HCT116 (cell line): ENCODE data around the gene BIVM. TPM values are rescaled to one million over a fixed set of nuclear protein-coding genes. Genes with fewer than 3 reads are reported as not detected.

Source experiments
- ATAC-seq: fragments of 200-7000 bp; cut with Tn5 transposase; 2 replicates; pipeline ENCODE4 v1.9.1; 2020; ENCODE audit warnings: mild to moderate bottlenecking, moderate library complexity
- BruUV-seq: library from RNA; stranded (reverse); fragments of 400-500 nt; replicated peaks from 2 replicates; lab custom pipeline; 2021; lab: Mats Ljungman, UMichigan
- CTCF ChIA-PET: fragments of 300-600 bp; sonication (Branson Sonifier 250); formaldehyde crosslinking; loops from one replicate; lab custom pipeline; 2021; ENCODE audit warnings: antibody characterized with exemption; lab: Charles Lee
- POLR2A ChIA-PET: fragments of 300-600, 350-600 bp; sonication (Branson Sonifier 250); formaldehyde crosslinking; loops from one replicate; lab custom pipeline; 2021; ENCODE audit warnings: antibody characterized with exemption; lab: Charles Lee
- RAD21 ChIA-PET, 2 experiments: fragments of 300-600 bp; sonication (Branson Sonifier 250); formaldehyde crosslinking; loops; one replicate each; lab custom pipeline; 2023; ENCODE audit warnings: low total read pairs in 2 of 2; ENCODE audit not compliant: uncharacterized antibody in 2 of 2, unreplicated experiment in 2 of 2, low non-redundant PET in 1 of 2; lab: Charles Lee
- DNase-seq: peaks from one replicate; pipeline ENCODE4 v3.0.0-alpha.2; 2010; ENCODE audit warnings: low read depth, low spot score
- H2AFZ ChIP-seq: fragments of 200-600 bp; shearing (Covaris generic), sonication (generic); 2 replicates; pipeline ENCODE4 v1.6.1; 2017; ENCODE audit warnings: low read depth, mixed run types, mixed read lengths, antibody characterized with exemption, low read length; ENCODE audit not compliant: poor library complexity, severe bottlenecking
- H3K27ac ChIP-seq: 2 replicates; pipeline ENCODE4 v1.5.1; 2012; ENCODE audit warnings: low read depth, low read length
- H3K27me3 ChIP-seq: fragments of 200-600 bp; sonication (generic); 2 replicates; pipeline ENCODE4 v1.6.1; 2016; ENCODE audit warnings: mixed run types, low read length, mixed read lengths; ENCODE audit not compliant: insufficient read depth
- H3K36me3 ChIP-seq, 2 experiments: fragments of 200-500 bp in 1 of 2; fragments of 200-600 bp in 1 of 2; sonication (Bioruptor generic) in 1 of 2; sonication (generic) in 1 of 2; 2 replicates each; pipeline versions ENCODE4 v1.5.1 to v1.6.1; 2014 to 2016; ENCODE audit warnings: low read length in 2 of 2, inconsistent platforms in 1 of 2, mixed read lengths in 1 of 2, mixed run types in 1 of 2; ENCODE audit not compliant: insufficient read depth in 2 of 2, control insufficient read depth in 1 of 2
- H3K4me1 ChIP-seq, 2 experiments: fragments of 200-600 bp in 1 of 2; sonication (generic) in 1 of 2; 2 replicates each; pipeline versions ENCODE4 v1.5.1 to v1.6.1; 2012 to 2017; ENCODE audit warnings: low read length in 2 of 2, inconsistent platforms in 1 of 2, mild to moderate bottlenecking in 1 of 2, mixed read lengths in 1 of 2, mixed run types in 1 of 2, moderate library complexity in 1 of 2; ENCODE audit not compliant: insufficient read depth in 2 of 2, control insufficient read depth in 1 of 2
- H3K4me2 ChIP-seq: fragments of 200-600 bp; sonication (generic); 2 replicates; pipeline ENCODE4 v1.6.1; 2017; ENCODE audit warnings: mixed run types, low read length, mixed read lengths
- H3K4me3 ChIP-seq, 2 experiments: fragments of 200-600 bp in 1 of 2; sonication (generic) in 1 of 2; replicated peaks in 1 of 2; 2 replicates each; pipeline ENCODE4 v1.5.1; 2011 to 2016; ENCODE audit warnings: low read length in 2 of 2, control low read depth in 1 of 2, low read depth in 1 of 2, mild to moderate bottlenecking in 1 of 2, mixed read lengths in 1 of 2, mixed run types in 1 of 2
- H3K79me2 ChIP-seq: fragments of 200-600 bp; sonication (generic); 2 replicates; pipeline ENCODE4 v1.6.1; 2017; ENCODE audit warnings: mild to moderate bottlenecking, mixed run types, low read length, moderate library complexity, mixed read lengths; ENCODE audit not compliant: insufficient read depth
- H3K9ac ChIP-seq: fragments of 200-600 bp; sonication (generic); 2 replicates; pipeline ENCODE4 v1.6.1; 2016; ENCODE audit warnings: low read length, mixed read lengths
- H3K9me2 ChIP-seq: fragments of 200-600 bp; sonication (generic), shearing (Covaris generic); 2 replicates; pipeline ENCODE4 v1.6.1; 2017; ENCODE audit warnings: mixed run types, mild to moderate bottlenecking, moderate library complexity; ENCODE audit not compliant: insufficient read depth
- H3K9me3 ChIP-seq, 2 experiments: fragments of 200-500 bp in 1 of 2; fragments of 200-600 bp in 1 of 2; sonication (Bioruptor generic) in 1 of 2; sonication (generic) in 1 of 2; 2 replicates each; pipeline ENCODE4 v1.6.1; 2014 to 2017; ENCODE audit warnings: low read length in 2 of 2, mixed read lengths in 2 of 2, inconsistent platforms in 1 of 2, low read depth in 1 of 2, mild to moderate bottlenecking in 1 of 2, mixed run types in 1 of 2, moderate library complexity in 1 of 2; ENCODE audit not compliant: control insufficient read depth in 1 of 2, insufficient read depth in 1 of 2
- H4K20me1 ChIP-seq: fragments of 200-600 bp; sonication (generic), shearing (Covaris generic); 2 replicates; pipeline ENCODE4 v1.6.1; 2017; ENCODE audit warnings: mixed run types, mild to moderate bottlenecking, moderate library complexity; ENCODE audit not compliant: insufficient read depth
- CBX3 ChIP-seq: IDR thresholded peaks from 2 replicates; pipeline ENCODE4 v1.6.1; 2012; ENCODE audit warnings: low read depth
- CTCF ChIP-seq, 3 experiments: fragments of 200-600 bp in 1 of 3; sonication (generic) in 1 of 3; IDR thresholded peaks in 2 of 3; conservative IDR thresholded peaks in 1 of 3; 2 replicates each; pipeline ENCODE4 v1.5.1; 2012 to 2017; ENCODE audit warnings: low read depth in 2 of 3, low read length in 2 of 3, antibody characterized with exemption in 1 of 3, borderline replicate concordance in 1 of 3, control low read depth in 1 of 3, mild to moderate bottlenecking in 1 of 3, mixed read lengths in 1 of 3, mixed run types in 1 of 3, moderate library complexity in 1 of 3; ENCODE audit not compliant: insufficient read depth in 1 of 3
- EGR1 ChIP-seq: IDR thresholded peaks from 2 replicates; pipeline ENCODE4 v1.6.1; 2012; ENCODE audit warnings: low read depth
- EZH2phosphoT487 ChIP-seq: fragments of 200-600 bp; IDR thresholded peaks from 2 replicates; pipeline ENCODE4 v1.6.1; 2018; ENCODE audit warnings: antibody characterized with exemption, borderline replicate concordance
- FOSL1 ChIP-seq: IDR thresholded peaks from 2 replicates; pipeline ENCODE4 v1.6.1; 2012; ENCODE audit warnings: low read depth
- MAX ChIP-seq: IDR thresholded peaks from 2 replicates; pipeline ENCODE4 v1.6.1; 2012
- POLR2A ChIP-seq: IDR thresholded peaks from 2 replicates; pipeline ENCODE4 v1.7.0; 2011; ENCODE audit warnings: borderline replicate concordance; ENCODE audit not compliant: insufficient read depth, insufficient read length; ENCODE audit errors: extremely low read depth
- POLR2AphosphoS5 ChIP-seq: IDR thresholded peaks from 2 replicates; pipeline ENCODE4 v1.6.1; 2011; ENCODE audit warnings: mild to moderate bottlenecking, low read depth, low read length, moderate library complexity
- SRF ChIP-seq: IDR thresholded peaks from 2 replicates; pipeline ENCODE4 v1.6.1; 2012; ENCODE audit warnings: low read depth
- ZBTB33 ChIP-seq: IDR thresholded peaks from 2 replicates; pipeline ENCODE4 v1.6.1; 2011; ENCODE audit warnings: mild to moderate bottlenecking, low read length, moderate library complexity; ENCODE audit not compliant: insufficient replicate concordance; ENCODE audit errors: extremely low read depth
- ZNF274 ChIP-seq: fragments of 200-500 bp; sonication (Bioruptor generic); IDR thresholded peaks from 2 replicates; pipeline ENCODE4 v1.6.1; 2014; ENCODE audit warnings: mild to moderate bottlenecking, low read depth, low read length, inconsistent platforms
- intact Hi-C: fragments of 100-400 bp; cut with micrococcal nuclease; formaldehyde crosslinking; loops from 2 replicates; pipeline ENCODE4 v1.10.0; 2022
- total RNA-seq: library from RNA; stranded (reverse); gene quantifications from one replicate; pipeline ENCODE4 v1.2.1, GENCODE V29; 2021; ENCODE audit not compliant: unreplicated experiment

BIVM gene
- total RNA-seq, 1 experiment from 2014 or later: 11.3 TPM

GRCh38 chr13:102854675-102855074 is 55.8 kb downstream of the BIVM start:
- Histone ChIP-seq H3K4me2 (no peak overlapping the region), H3K27me3 (no peaks in the 10 kb centered on the region), H2AFZ (no peak overlapping the region), H3K4me1 (no peaks in the 10 kb centered on the region), H3K9me3 (no peaks in the 10 kb centered on the region), H3K9me2 (no peaks in the 10 kb centered on the region), H3K9ac (no peak overlapping the region), H3K36me3 (peaks cover 15 to 20% of the 10 kb centered on the region in 2 experiments), H4K20me1 (no peaks in the 10 kb centered on the region), H3K4me3 (no peak overlapping the region), H3K27ac (no peak overlapping the region), H3K79me2 (no peaks in the 10 kb centered on the region)
- POLR2A ChIA-PET: no interaction called here
- RAD21 ChIA-PET: no interaction called here
- CTCF ChIA-PET: no interaction called here
- DNase-seq (no peak), ATAC-seq (no peak)
- intact Hi-C loops: no loop called here
- no TSS peak for BruUV-seq
- TF ChIP-seq ZBTB33 (no peak), FOSL1 (no peak), POLR2A (no peak), ZNF274 (no peak)

GRCh38 chr13:102856557-102856956 is 57.6 kb downstream of the BIVM start:
- H2AFZ ChIP-seq: no peak overlapping the region
- DNase-seq: no peak
- ATAC-seq: no peak
- H3K27ac ChIP-seq: no peak overlapping the region
- intact Hi-C loops: no loop called here
- H3K9me3 ChIP-seq: no peaks in the 10 kb centered on the region
- no peak overlapping the region for H3K4me3 ChIP-seq
- H3K4me2 ChIP-seq: no peak overlapping the region
- RAD21 ChIA-PET: no interaction called here
- H3K9ac ChIP-seq: no peak overlapping the region
- POLR2A ChIA-PET: interaction anchor here (1.5 kb wide), 1 partner anchor 11 kb away, joined by 3 read pairs; the partner anchor contains the start of gene ERCC5
- H4K20me1 ChIP-seq: no peaks in the 10 kb centered on the region
- H3K79me2 ChIP-seq: no peaks in the 10 kb centered on the region
- no peaks in the 10 kb centered on the region for H3K27me3 ChIP-seq
- H3K4me1 ChIP-seq: no peaks in the 10 kb centered on the region
- no peaks in the 10 kb centered on the region for H3K9me2 ChIP-seq
- CTCF ChIA-PET: interaction anchor here (1.2 kb wide), 1 partner anchor 278 kb away, joined by 3 read pairs; no protein-coding TSS in a partner anchor
- no TSS peak for BruUV-seq
- peaks cover 17 to 33% of the 10 kb centered on the region in 2 experiments for H3K36me3 ChIP-seq
- TF ChIP-seq SRF: no peak
- no peak for TF ChIP-seq MAX
- no peak for TF ChIP-seq ZBTB33
- TF ChIP-seq EGR1: no peak
- no peak for TF ChIP-seq CBX3
- no peak for TF ChIP-seq POLR2A
- no peak for TF ChIP-seq EZH2phosphoT487
- TF ChIP-seq POLR2AphosphoS5: no peak
- TF ChIP-seq CTCF (IDR thresholded peaks at IDR 0.05 in 2 of 3, conservative IDR thresholded peaks at IDR 0.05 in 1 of 3; ENCODE audit: borderline replicate concordance in 1 of 3, insufficient read depth in 1 of 3, low read depth in 2 of 3, low read length in 2 of 3): no peak
- no peak for TF ChIP-seq FOSL1
- TF ChIP-seq, all 23 proteins: peak for 0
